HL-60 (cell line): ENCODE measurements around the gene LITAFD.

ENCODE experiments used
- CTCF ChIP-seq: IDR thresholded peaks from one replicate; pipeline ENCODE4 v1.5.1; 2011; ENCODE audit warnings: low read length, control low read depth, inconsistent platforms; ENCODE audit not compliant: insufficient read depth
- GABPA ChIP-seq: IDR thresholded peaks from 2 replicates; pipeline ENCODE4 v1.6.1; 2012; ENCODE audit warnings: low read depth
- POLR2AphosphoS5 ChIP-seq: IDR thresholded peaks from 2 replicates; pipeline ENCODE4 v1.6.1; 2012; ENCODE audit warnings: low read depth
- REST ChIP-seq: IDR thresholded peaks from 2 replicates; pipeline ENCODE4 v1.6.1; 2012; ENCODE audit warnings: low read depth; ENCODE audit not compliant: insufficient replicate concordance

- TF ChIP-seq CTCF (no peak), REST (no peak), POLR2AphosphoS5 (no peak), GABPA (no peak)
Measured at GRCh38 chr16:8854298-8854948, 27.7 kb upstream of the LITAFD start.
